ENCODE results near the gene SIM2. TPM values are rescaled to one million over a fixed set of nuclear protein-coding genes. Genes with fewer than 3 reads are reported as not detected.

The SIM2 gene
- total RNA-seq, 1 experiment from 2014 or later = 23.9 TPM

GRCh38 chr21:36723371-36723881, 24.5 kb downstream of the SIM2 start:
- Histone ChIP-seq H3K27ac (ENCODE audit: low read depth, low read length) (no peak overlapping the region), H3K4me2 (ENCODE audit: low read length) (no peak overlapping the region), H3K79me2 (ENCODE audit: insufficient read depth, low read length) (no peaks in the 10 kb centered on the region), H2AFZ (ENCODE audit: low read depth, low read length, poor library complexity, severe bottlenecking) (no peak overlapping the region), H3K36me3 (ENCODE audit: control insufficient read depth in 1 of 2, insufficient read depth in 2 of 2, low read length in 2 of 2) (no peaks in the 10 kb centered on the region), H3K4me1 (ENCODE audit: control insufficient read depth in 1 of 2, insufficient read depth in 2 of 2, low read length in 2 of 2) (peaks cover 14 to 17% of the 10 kb centered on the region in 2 experiments), H3K9ac (ENCODE audit: low read length) (no peak overlapping the region), H3K27me3 (ENCODE audit: insufficient read depth, low read length) (no peaks in the 10 kb centered on the region), H3K9me2 (ENCODE audit: insufficient read depth) (no peaks in the 10 kb centered on the region), H3K9me3 (ENCODE audit: control insufficient read depth in 1 of 2, insufficient read depth in 1 of 2, low read depth in 1 of 2, low read length in 2 of 2) (no peaks in the 10 kb centered on the region), H3K4me3 (replicated peaks in 1 of 2; ENCODE audit: low read depth in 1 of 2, low read length in 2 of 2) (no peak overlapping the region), H4K20me1 (ENCODE audit: insufficient read depth) (no peaks in the 10 kb centered on the region)
- ChIA-PET POLR2A (no interaction called here), RAD21 (ENCODE audit: low non-redundant PET in 1 of 2, low total read pairs in 2 of 2, uncharacterized antibody in 2 of 2, unreplicated experiment in 2 of 2) (no interaction called here), CTCF (no interaction called here)
- intact Hi-C loops (cut with micrococcal nuclease) = no loop called here
- no peak for DNase-seq (ENCODE audit: low read depth, low spot score)
- TF ChIP-seq SP1 (IDR thresholded peaks at IDR 0.05; ENCODE audit: low read depth) = no peak
- no peak for TF ChIP-seq TCF7L2 (IDR thresholded peaks at IDR 0.05; ENCODE audit: borderline replicate concordance, extremely low read depth, insufficient read depth, insufficient read length)
- no peak for TF ChIP-seq FOSL1 (IDR thresholded peaks at IDR 0.05; ENCODE audit: low read depth)
- TF ChIP-seq RAD21 (IDR thresholded peaks at IDR 0.05; ENCODE audit: low read depth) = no peak
- TF ChIP-seq EZH2phosphoT487 (IDR thresholded peaks at IDR 0.05; ENCODE audit: borderline replicate concordance) = no peak
- no peak for TF ChIP-seq POLR2A (IDR thresholded peaks at IDR 0.05; ENCODE audit: borderline replicate concordance, extremely low read depth, insufficient read depth, insufficient read length)
- TF ChIP-seq ZBTB33 (IDR thresholded peaks at IDR 0.05; ENCODE audit: extremely low read depth, insufficient replicate concordance, low read length) = no peak
- no peak for TF ChIP-seq ATF3 (IDR thresholded peaks at IDR 0.05)
- no peak for TF ChIP-seq SIN3A (IDR thresholded peaks at IDR 0.05; ENCODE audit: low read depth)
- no peak for TF ChIP-seq CBX3 (IDR thresholded peaks at IDR 0.05; ENCODE audit: low read depth)
- no peak for TF ChIP-seq CEBPB (IDR thresholded peaks at IDR 0.05; ENCODE audit: low read depth)
- no peak for TF ChIP-seq CTCF (IDR thresholded peaks at IDR 0.05 in 2 of 3, conservative IDR thresholded peaks at IDR 0.05 in 1 of 3; ENCODE audit: borderline replicate concordance in 1 of 3, insufficient read depth in 1 of 3, low read depth in 2 of 3, low read length in 2 of 3)
- TF ChIP-seq YY1 (IDR thresholded peaks at IDR 0.05; ENCODE audit: extremely low read depth, insufficient replicate concordance, low read depth, low read length) = no peak
- no peak for TF ChIP-seq POLR2AphosphoS5 (IDR thresholded peaks at IDR 0.05; ENCODE audit: low read depth, low read length)
- TF ChIP-seq ZNF274 (IDR thresholded peaks at IDR 0.05; ENCODE audit: low read depth, low read length) = no peak
- BruUV-seq (replicated peaks) = no TSS peak
- no peak for ATAC-seq
